Heart left ventricle (tissue), 16 donors: ENCODE results near the gene SPECC1. TPM values are rescaled to one million over a fixed set of nuclear protein-coding genes. Genes with fewer than 3 reads are reported as not detected.

Experiments
- ATAC-seq, 4 donors: fragments of 200-7000 bp; cut with Tn5 transposase; one replicate each; pipeline ENCODE4 v1.9.1; 2020 to 2022; ENCODE audit warnings: moderate library complexity in 4 of 4, mild to moderate bottlenecking in 3 of 4, moderate number of reproducible peaks in 1 of 4
- DNase-seq, 5 donors: peaks; one replicate each; pipeline ENCODE4 v3.0.0-alpha.2; 2020
- H3K27ac ChIP-seq, 12 donors: fragments of 200-600 bp; sonication (generic) in 4 of 12; one replicate each; pipeline versions ENCODE4 v1.5.0 to v1.8.0; 2016 to 2022; ENCODE audit warnings: mild to moderate bottlenecking in 2 of 12
- H3K27me3 ChIP-seq, 9 donors: fragments of 200-600 bp; sonication (generic) in 2 of 9; one replicate each; pipeline versions ENCODE4 v1.5.1 to v1.8.0; 2016 to 2022; ENCODE audit warnings: mild to moderate bottlenecking in 3 of 9
- H3K36me3 ChIP-seq, 9 donors: fragments of 200-600 bp; sonication (generic) in 2 of 9; one replicate each; pipeline versions ENCODE4 v1.5.0 to v1.8.0; 2018 to 2022; ENCODE audit warnings: mild to moderate bottlenecking in 2 of 9
- H3K4me1 ChIP-seq, 12 donors: fragments of 200-600 bp; sonication (generic) in 4 of 12; one replicate each; pipeline versions ENCODE4 v1.5.0 to v1.8.0; 2016 to 2022; ENCODE audit warnings: mild to moderate bottlenecking in 3 of 12
- H3K4me3 ChIP-seq, 12 donors: fragments of 200-600 bp; sonication (generic) in 4 of 12; one replicate each; pipeline versions ENCODE4 v1.5.0 to v1.8.0; 2017 to 2022; ENCODE audit warnings: mild to moderate bottlenecking in 9 of 12, moderate library complexity in 4 of 12
- H3K9me3 ChIP-seq, 12 donors: fragments of 200-600 bp; sonication (generic) in 4 of 12; one replicate each; pipeline versions ENCODE4 v1.5.0 to v1.8.0; 2016 to 2022; ENCODE audit warnings: mild to moderate bottlenecking in 1 of 12
- CTCF ChIP-seq, 12 donors: fragments of 200-600 bp; sonication (generic) in 4 of 12; IDR thresholded peaks; one replicate each; pipeline versions ENCODE4 v1.5.0 to v1.8.0; 2018 to 2022; ENCODE audit warnings: antibody characterized with exemption in 12 of 12, mild to moderate bottlenecking in 5 of 12
- POLR2A ChIP-seq, 2 donors: fragments of 450-650 bp; IDR thresholded peaks; one replicate each; pipeline ENCODE4 v1.6.1; 2017; ENCODE audit warnings: antibody characterized with exemption in 2 of 2, mild to moderate bottlenecking in 2 of 2, moderate library complexity in 2 of 2
- WGBS, 4 donors: extraction: QIAGEN DNeasy Blood & Tissue Kit in 2 of 4; methylation state at CpG; one replicate each; pipeline versions ENCODE4 v1.1.5 to v1.1.7; 2013 to 2018; 5-methylcytosine and 5-hydroxymethylcytosine counted together
- intact Hi-C, 10 donors: fragments of 100-400 bp; cut with DNase I; formaldehyde crosslinking; loops; one replicate each; pipeline versions ENCODE4 v1.11.1 to v1.14.2; 2022
- polyA plus RNA-seq, 2 donors: library from polyadenylated mRNA; stranded (reverse); fragments of 200-250 nt; gene quantifications; one replicate each; pipeline ENCODE4 v1.2.3, GENCODE V29; 2013
- total RNA-seq, 9 donors: library from RNA; depleted of rRNA in 2 of 9; stranded (reverse); fragments of >200 nt in 2 of 9; fragmentation: NEBNext Ultra II Directional in 3 of 9; extraction: Animal tissue kit (Norgen Biotek cat#: 25700) in 3 of 9; gene quantifications; one replicate each; pipeline versions ENCODE4 v1.1.0 to v1.2.4, GENCODE V29; 2016 to 2023
- donor health status: ischemic (EF 13 %, LVEDD 7.1; RV severe dilation, severe dysfunction).
- donor health status: healthy with polysubstance abuse.
- donor health status: DM: no; HTN: yes; CAD: no.
- donor health status: DM: no; HTN: no; CAD: no.
- donor health status: ischemic (EF 25% LVEDD 6.9; RV normal size, moderate dysfunction).
- donor health status: ischemic (EF 25% LVEDD 5.7; RV mildly dilated, moderate dysfunction).
- donor health status: healthy.
- donor health status: DM: yes; HTN: yes; CAD: no.
- donor health status: ischemic (EF 35%, LVEDD 5.7; RV mildly dilated, moderate dysfunction).
- donor health status: nonischemic (EF 11% LVEDD 7.7; RV severe dilation, severe dysfunction).
- donor health status: DM: yes; HTN: yes; CAD: no.
- donor health status: PGD.
- donor health status: ischemic (EF 29% LVEDD 5.4; RV normal size, mild dysfunction).
- donor health status: nonischemic (EF 23%, LVEDD 6.1; RV moderate dilation, normal function).

SPECC1 gene
- total and polyA plus RNA-seq, 11 donors = 3.8 to 18.4 (median 10.6) TPM

GRCh38 chr17:20294120-20294519 is 285.0 kb downstream of the SPECC1 start:
- Histone ChIP-seq H3K4me1 (no peaks in the 10 kb centered on the region), H3K9me3 (no peaks in the 10 kb centered on the region), H3K36me3 (peaks cover 0 to 15% (median 0%) of the 10 kb centered on the region in 9 donors), H3K4me3 (no peak overlapping the region), H3K27ac (no peak overlapping the region), H3K27me3 (no peaks in the 10 kb centered on the region)
- intact Hi-C loops = no loop called here
- TF ChIP-seq CTCF (IDR thresholded peaks at IDR 0.05) (no peak), POLR2A (IDR thresholded peaks at IDR 0.05) (no peak)
- WGBS, 4 donors = 77 to 96% (median 94%) methylated on average over 6 of the region's 6 CpGs
- no peak for ATAC-seq
- DNase-seq = no peak

GRCh38 chr17:20299013-20299412 is 289.9 kb downstream of the SPECC1 start:
- H3K36me3 ChIP-seq = peaks cover 0 to 21% (median 0%) of the 10 kb centered on the region in 9 donors
- no peak for TF ChIP-seq POLR2A (IDR thresholded peaks at IDR 0.05)
- TF ChIP-seq CTCF (IDR thresholded peaks at IDR 0.05) = no peak
- ATAC-seq (no peak), DNase-seq (no peak)
- H3K27me3 ChIP-seq = no peaks in the 10 kb centered on the region
- no peaks in the 10 kb centered on the region for H3K9me3 ChIP-seq
- intact Hi-C loops = no loop called here
- 92 to 97% (median 94%) methylated on average over 3 of the region's 3 CpGs for WGBS, 4 donors
- H3K4me3 ChIP-seq = no peak overlapping the region
- H3K27ac ChIP-seq = no peak overlapping the region
- peaks cover 0 to 3% (median 0%) of the 10 kb centered on the region in 12 donors for H3K4me1 ChIP-seq

GRCh38 chr17:20300436-20300934 is 291.3 kb downstream of the SPECC1 start:
- ATAC-seq (peak in 1 of 4 donors; percentile 24), DNase-seq (no peak)
- Histone ChIP-seq H3K4me3 (no peak overlapping the region), H3K4me1 (peaks cover 0 to 3% (median 0%) of the 10 kb centered on the region in 12 donors), H3K36me3 (peaks cover 0 to 21% (median 0%) of the 10 kb centered on the region in 9 donors), H3K27ac (peak overlapping the region in 3 of 12 donors; percentile 43 to 78 (median 61)), H3K27me3 (no peaks in the 10 kb centered on the region), H3K9me3 (peaks cover 0 to 8% (median 0%) of the 10 kb centered on the region in 12 donors)
- no peak for TF ChIP-seq CTCF (IDR thresholded peaks at IDR 0.05)
- TF ChIP-seq POLR2A (IDR thresholded peaks at IDR 0.05) = no peak
- WGBS, 4 donors = 88 to 92% (median 90%) methylated on average over 9 of the region's 9 CpGs
- intact Hi-C loops = no loop called here

GRCh38 chr17:20302246-20302917 is 293.2 kb downstream of the SPECC1 start:
- DNase-seq = no peak
- H3K4me3 ChIP-seq = no peak overlapping the region

More at GRCh38 chr17:20302246-20302917, 293.2 kb downstream of the SPECC1 start:
- no peak for ATAC-seq
- Histone ChIP-seq H3K4me1 (peaks cover 0 to 3% (median 0%) of the 10 kb centered on the region in 12 donors), H3K36me3 (peaks cover 0 to 33% (median 10%) of the 10 kb centered on the region in 9 donors), H3K9me3 (peaks cover 0 to 26% (median 13%) of the 10 kb centered on the region in 12 donors), H3K27me3 (no peaks in the 10 kb centered on the region), H3K27ac (no peak overlapping the region)
- intact Hi-C loops = no loop called here
- WGBS, 4 donors = 79 to 93% (median 87%) methylated on average over 5 to 9 of the region's 9 CpGs
- TF ChIP-seq POLR2A (IDR thresholded peaks at IDR 0.05) (no peak), CTCF (IDR thresholded peaks at IDR 0.05) (no peak)
